Left ventricle myocardium inferior (tissue), 1 donor: ENCODE results near the gene MAP1LC3B. TPM values are rescaled to one million over a fixed set of nuclear protein-coding genes. Genes with fewer than 3 reads are reported as not detected.

Experiments used
- DNase-seq: peaks from one replicate; pipeline ENCODE4 v3.0.0-alpha.2; 2020
- H3K27ac ChIP-seq: fragments of 200-600 bp; replicated peaks from 2 replicates; pipeline ENCODE4 v1.8.0; 2021
- H3K27me3 ChIP-seq: fragments of 200-600 bp; 2 replicates; pipeline ENCODE4 v1.8.0; 2021; ENCODE audit warnings: low read depth
- H3K36me3 ChIP-seq: fragments of 200-600 bp; 2 replicates; pipeline ENCODE4 v1.8.0; 2021
- H3K4me1 ChIP-seq: fragments of 200-600 bp; 2 replicates; pipeline ENCODE4 v1.8.0; 2021
- H3K4me3 ChIP-seq: fragments of 200-600 bp; 2 replicates; pipeline ENCODE4 v1.8.0; 2021; ENCODE audit warnings: mild to moderate bottlenecking, moderate library complexity
- H3K9me3 ChIP-seq: fragments of 200-600 bp; replicated peaks from 2 replicates; pipeline ENCODE4 v1.8.0; 2021
- intact Hi-C: fragments of 100-400 bp; cut with micrococcal nuclease; formaldehyde crosslinking; loops from one replicate; pipeline ENCODE4 v1.11.0; 2022
- total RNA-seq: library from RNA; stranded (reverse); fragmentation: NEBNext Ultra II Directional; extraction: Animal tissue kit (Norgen Biotek cat#: 25700); gene quantifications from one replicate; pipeline ENCODE4 v1.2.1, GENCODE V29; 2021
- TF ChIP-seq, protein P1 (sequence below): fragments of 200-600 bp; IDR thresholded peaks from 2 replicates; pipeline ENCODE4 v1.8.0; 2021; ENCODE audit warnings: antibody characterized with exemption, mild to moderate bottlenecking, borderline replicate concordance
- donor health status: DM: no; HTN: yes; CAD: no; lungs with severe emphysema.

Gene MAP1LC3B
- total RNA-seq, 1 donor from 2014 or later, result 131 TPM

DNA sequence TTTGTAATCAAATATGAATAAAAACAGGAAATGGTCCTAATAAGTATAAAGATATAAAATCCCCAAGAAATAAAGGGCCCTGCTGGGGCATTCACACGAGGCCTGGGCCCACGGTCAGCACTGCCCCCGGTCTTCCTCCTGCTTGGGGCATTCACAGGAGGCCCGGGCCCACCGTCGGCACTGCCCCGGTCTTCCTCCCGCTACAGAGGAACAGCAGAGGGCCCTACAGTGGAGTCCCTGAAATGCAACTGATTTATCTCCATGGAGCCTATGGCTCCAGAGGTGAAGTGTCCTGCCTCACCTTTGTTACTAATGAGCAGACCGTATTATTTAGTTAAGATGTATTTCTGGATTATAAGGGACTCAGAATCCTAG is 46.5 kb downstream of the MAP1LC3B start:
- DNase-seq, result no peak
- TF ChIP-seq, protein P1, sequence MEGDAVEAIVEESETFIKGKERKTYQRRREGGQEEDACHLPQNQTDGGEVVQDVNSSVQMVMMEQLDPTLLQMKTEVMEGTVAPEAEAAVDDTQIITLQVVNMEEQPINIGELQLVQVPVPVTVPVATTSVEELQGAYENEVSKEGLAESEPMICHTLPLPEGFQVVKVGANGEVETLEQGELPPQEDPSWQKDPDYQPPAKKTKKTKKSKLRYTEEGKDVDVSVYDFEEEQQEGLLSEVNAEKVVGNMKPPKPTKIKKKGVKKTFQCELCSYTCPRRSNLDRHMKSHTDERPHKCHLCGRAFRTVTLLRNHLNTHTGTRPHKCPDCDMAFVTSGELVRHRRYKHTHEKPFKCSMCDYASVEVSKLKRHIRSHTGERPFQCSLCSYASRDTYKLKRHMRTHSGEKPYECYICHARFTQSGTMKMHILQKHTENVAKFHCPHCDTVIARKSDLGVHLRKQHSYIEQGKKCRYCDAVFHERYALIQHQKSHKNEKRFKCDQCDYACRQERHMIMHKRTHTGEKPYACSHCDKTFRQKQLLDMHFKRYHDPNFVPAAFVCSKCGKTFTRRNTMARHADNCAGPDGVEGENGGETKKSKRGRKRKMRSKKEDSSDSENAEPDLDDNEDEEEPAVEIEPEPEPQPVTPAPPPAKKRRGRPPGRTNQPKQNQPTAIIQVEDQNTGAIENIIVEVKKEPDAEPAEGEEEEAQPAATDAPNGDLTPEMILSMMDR, result no peak
- Histone ChIP-seq H3K4me3 (no peak overlapping the region), H3K36me3 (peaks cover 2% of the 10 kb centered on the region), H3K9me3 (peaks cover 2% of the 10 kb centered on the region), H3K27me3 (no peaks in the 10 kb centered on the region), H3K27ac (no peak overlapping the region), H3K4me1 (peaks cover 33% of the 10 kb centered on the region)
- intact Hi-C loops, result no loop called here

DNA sequence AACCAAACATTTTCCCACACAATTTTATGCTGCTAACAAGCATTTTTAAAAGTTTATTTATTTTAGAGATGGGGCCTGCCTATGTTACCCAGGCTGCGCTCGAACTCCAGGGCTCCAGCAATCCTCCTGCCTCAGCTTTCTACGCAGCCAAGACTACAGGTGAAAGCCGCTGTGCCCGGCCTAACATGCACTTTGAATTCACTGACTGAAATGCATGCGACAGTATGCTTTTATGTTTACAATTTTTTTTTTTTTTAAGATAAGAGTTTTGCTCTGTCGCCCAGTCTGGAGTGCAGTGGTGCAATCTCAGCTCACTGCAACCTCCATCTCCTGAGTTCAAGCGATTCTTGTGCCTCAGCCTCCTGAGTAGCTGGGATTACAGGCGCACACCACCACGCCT is 47.8 kb downstream of the MAP1LC3B start:
- TF ChIP-seq, protein P1, result no peak
- Histone ChIP-seq H3K36me3 (peaks cover 14% of the 10 kb centered on the region), H3K27me3 (no peaks in the 10 kb centered on the region), H3K27ac (no peak overlapping the region), H3K4me1 (peaks cover 24% of the 10 kb centered on the region), H3K9me3 (peaks cover 10% of the 10 kb centered on the region), H3K4me3 (no peak overlapping the region)
- intact Hi-C loops, result no loop called here
- no peak for DNase-seq

DNA sequence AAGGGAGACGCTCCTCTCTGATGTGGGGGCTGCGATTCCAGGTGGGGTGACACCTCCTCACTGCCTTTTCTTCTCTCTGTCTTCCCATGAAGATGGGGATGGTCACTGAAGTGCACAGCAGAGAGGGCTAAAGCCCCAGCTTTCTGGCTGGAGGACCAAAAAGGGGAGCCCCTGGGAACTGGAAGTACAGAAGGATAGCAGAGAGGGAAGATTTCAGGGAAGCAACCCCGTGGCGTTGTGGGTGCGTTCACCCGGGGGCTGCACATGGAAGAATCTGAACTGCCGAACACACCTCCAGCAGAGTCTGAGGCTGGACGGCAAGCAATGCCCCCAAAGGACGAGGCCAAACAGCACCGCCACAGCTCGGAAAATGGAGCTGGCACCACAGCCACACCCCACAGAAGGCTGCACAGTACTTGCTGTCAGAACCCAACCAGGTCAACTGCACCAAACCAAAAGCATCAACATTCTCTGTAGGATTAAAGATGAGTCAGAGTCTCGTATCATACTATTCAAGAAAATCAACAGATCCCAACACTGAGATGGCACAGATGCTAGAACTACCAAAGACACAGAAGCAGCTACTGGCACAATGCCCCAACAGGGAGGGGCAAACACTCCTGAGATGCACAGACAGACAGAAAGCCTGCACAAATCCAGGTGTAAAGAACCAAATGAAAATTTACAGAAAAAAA is 49.9 kb downstream of the MAP1LC3B start:
- Histone ChIP-seq H3K36me3 (peaks cover 32% of the 10 kb centered on the region), H3K9me3 (peaks cover 10% of the 10 kb centered on the region), H3K27ac (no peak overlapping the region), H3K27me3 (no peaks in the 10 kb centered on the region), H3K4me1 (peaks cover 4% of the 10 kb centered on the region), H3K4me3 (no peak overlapping the region)
- DNase-seq, result no peak
- intact Hi-C loops, result no loop called here
- TF ChIP-seq, protein P1, result no peak

DNA sequence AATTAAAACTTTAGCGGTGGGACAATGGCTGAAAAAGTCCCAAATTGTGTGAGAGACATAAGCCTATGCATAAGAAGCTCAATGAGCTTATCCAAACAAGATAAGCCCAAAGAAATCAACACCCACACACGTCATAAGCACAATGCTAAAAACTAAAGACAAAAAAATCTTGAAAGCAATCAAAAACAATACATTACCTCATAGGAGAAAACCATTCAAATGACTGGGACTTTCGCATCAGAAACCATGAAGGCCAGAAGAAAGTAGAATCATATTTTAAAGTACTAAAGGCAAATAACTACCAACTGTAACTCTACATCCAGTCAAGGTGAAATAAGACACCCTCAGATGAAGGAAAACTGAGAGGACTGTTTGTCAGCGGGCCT is 50.4 kb downstream of the MAP1LC3B start:
- no peaks in the 10 kb centered on the region for H3K27me3 ChIP-seq
- H3K9me3 ChIP-seq, result peaks cover 10% of the 10 kb centered on the region
- H3K4me3 ChIP-seq, result no peak overlapping the region
- intact Hi-C loops, result no loop called here
- H3K4me1 ChIP-seq, result no peaks in the 10 kb centered on the region
- H3K27ac ChIP-seq, result no peak overlapping the region
- TF ChIP-seq, protein P1, result no peak
- DNase-seq, result no peak
- peaks cover 37% of the 10 kb centered on the region for H3K36me3 ChIP-seq

DNA sequence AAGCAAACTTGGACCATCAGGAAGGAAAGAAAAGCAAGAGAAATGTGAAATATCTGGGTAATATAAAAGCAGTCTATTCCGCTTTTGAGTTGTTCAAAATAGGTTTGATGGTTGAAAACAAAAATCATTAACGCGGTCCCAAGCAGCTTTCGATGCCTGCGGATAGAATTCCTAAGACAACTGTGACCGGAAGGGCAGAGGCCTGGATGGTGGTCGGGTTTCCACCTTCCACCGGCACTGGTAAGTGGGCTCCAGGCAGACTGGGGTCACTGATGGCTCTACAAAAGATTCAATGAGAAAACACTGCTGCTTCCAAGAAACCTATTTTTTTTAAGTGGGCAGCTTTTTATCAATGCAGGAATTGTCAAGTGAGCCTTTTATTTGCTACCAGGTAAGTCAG is 50.9 kb downstream of the MAP1LC3B start:
- TF ChIP-seq, protein P1, result no peak
- peaks cover 42% of the 10 kb centered on the region for H3K36me3 ChIP-seq
- no peak overlapping the region for H3K27ac ChIP-seq

More for the DNA sequence above, 50.9 kb downstream of the MAP1LC3B start:
- intact Hi-C loops, result no loop called here
- peaks cover 10% of the 10 kb centered on the region for H3K9me3 ChIP-seq
- no peaks in the 10 kb centered on the region for H3K4me1 ChIP-seq
- no peak for DNase-seq
- H3K4me3 ChIP-seq, result no peak overlapping the region
- H3K27me3 ChIP-seq, result no peaks in the 10 kb centered on the region
